ENCODE results near the gene KMT2C.
"Not testable (repeated sequence)": the region's sequence is repeated elsewhere in the genome, so short reads cannot be mapped to it uniquely, and the experiment has no call there.

GRCh38 chr7:152264915-152265314, 170.9 kb downstream of the KMT2C start:
- TF ChIP-seq CTCF (conservative IDR thresholded peaks at IDR 0.05); ZFX (IDR thresholded peaks at IDR 0.05): not testable (repeated sequence)
